WTC11 (cell line): ENCODE data around the gene ARPC1B. TPM values are rescaled to one million over a fixed set of nuclear protein-coding genes. Genes with fewer than 3 reads are reported as not detected.
"Not testable (repeated sequence)": the region's sequence is repeated elsewhere in the genome, so short reads cannot be mapped to it uniquely, and the experiment has no call there.

Source experiments
- ATAC-seq: fragments of 200-7000 bp; cut with Tn5 transposase; 2 replicates; pipeline ENCODE4 v1.10.0; 2021; ENCODE audit warnings: mild to moderate bottlenecking, moderate library complexity
- CTCF ChIA-PET: fragments of 300-600 bp; sonication (Branson Sonifier 250); formaldehyde crosslinking; loops from one replicate; lab custom pipeline; 2021; ENCODE audit warnings: antibody characterized with exemption; lab: Charles Lee
- POLR2A ChIA-PET: fragments of 350-600 bp; sonication (Branson Sonifier 250); formaldehyde crosslinking; loops from one replicate; lab custom pipeline; 2021; ENCODE audit warnings: antibody characterized with exemption; lab: Charles Lee
- DNase-seq: peaks from one replicate; pipeline ENCODE4 v3.0.0; 2021; ENCODE audit warnings: low spot score
- H3K27ac Mint-ChIP-seq: 2 replicates; pipeline ENCODE4 v1.8.0; 2021; ENCODE audit warnings: mixed read lengths
- H3K27me3 Mint-ChIP-seq: 2 replicates; pipeline ENCODE4 v1.8.0; 2021; ENCODE audit warnings: low read depth, mild to moderate bottlenecking, moderate library complexity, mixed read lengths
- H3K36me3 Mint-ChIP-seq: 2 replicates; pipeline ENCODE4 v1.8.0; 2021; ENCODE audit warnings: mixed read lengths
- H3K4me1 Mint-ChIP-seq: 2 replicates; pipeline ENCODE4 v1.8.0; 2022; ENCODE audit warnings: mixed read lengths
- H3K4me3 Mint-ChIP-seq: 2 replicates; pipeline ENCODE4 v1.8.0; 2021; ENCODE audit warnings: mild to moderate bottlenecking, moderate library complexity, mixed read lengths
- H3K9me3 Mint-ChIP-seq: 2 replicates; pipeline ENCODE4 v1.8.0; 2021; ENCODE audit warnings: mixed read lengths
- ATF2 ChIP-seq: sonication (generic); formaldehyde crosslinking; IDR thresholded peaks from 2 replicates; pipeline ENCODE4 v1.8.1; 2022; ENCODE audit warnings: low read depth, missing genetic modification reagents, borderline replicate concordance
- CBFB ChIP-seq: sonication (generic); formaldehyde crosslinking; IDR thresholded peaks from 2 replicates; pipeline ENCODE4 v1.8.1; 2022; ENCODE audit warnings: mild to moderate bottlenecking, low read depth, missing genetic modification reagents
- CDX4 ChIP-seq: fragments of 250-450 bp; sonication (Bioruptor Pico); IDR thresholded peaks from 2 replicates; pipeline ENCODE4 v1.9.0; 2021; ENCODE audit warnings: moderate library complexity, mild to moderate bottlenecking, inconsistent platforms, borderline replicate concordance
- ELF4 ChIP-seq: sonication (generic); formaldehyde crosslinking; IDR thresholded peaks from 2 replicates; pipeline ENCODE4 v1.8.1; 2022; ENCODE audit warnings: low read depth, mild to moderate bottlenecking, moderate library complexity, missing genetic modification reagents
- EMX1 ChIP-seq: fragments of 250-450 bp; sonication (Bioruptor Pico); IDR thresholded peaks from 2 replicates; pipeline ENCODE4 v1.8.0; 2021; ENCODE audit warnings: mild to moderate bottlenecking
- ETV6 ChIP-seq: sonication (generic); formaldehyde crosslinking; IDR thresholded peaks from 2 replicates; pipeline ENCODE4 v1.8.1; 2022; ENCODE audit warnings: mild to moderate bottlenecking, missing genetic modification reagents
- FOXK1 ChIP-seq: sonication (generic); formaldehyde crosslinking; IDR thresholded peaks from 2 replicates; pipeline ENCODE4 v1.8.0; 2022; ENCODE audit warnings: mild to moderate bottlenecking, moderate library complexity, missing genetic modification reagents
- HMGXB4 ChIP-seq: sonication (generic); formaldehyde crosslinking; IDR thresholded peaks from 2 replicates; pipeline ENCODE4 v1.8.1; 2023; ENCODE audit warnings: mild to moderate bottlenecking, moderate library complexity, missing genetic modification reagents
- PRRX2 ChIP-seq: fragments of 250-450 bp; sonication (Bioruptor Pico); IDR thresholded peaks from 2 replicates; pipeline ENCODE4 v1.8.0; 2021; ENCODE audit warnings: mild to moderate bottlenecking
- SMAD3 ChIP-seq: sonication (generic); formaldehyde crosslinking; IDR thresholded peaks from 2 replicates; pipeline ENCODE4 v1.8.0; 2022; ENCODE audit warnings: missing genetic modification reagents, mild to moderate bottlenecking, borderline replicate concordance
- SMAD4 ChIP-seq: sonication (generic); formaldehyde crosslinking; IDR thresholded peaks from 2 replicates; pipeline ENCODE4 v1.8.0; 2022; ENCODE audit warnings: mild to moderate bottlenecking, missing genetic modification reagents
- TCF7 ChIP-seq: sonication (generic); formaldehyde crosslinking; IDR thresholded peaks from 2 replicates; pipeline ENCODE4 v1.8.0; 2022; ENCODE audit warnings: mild to moderate bottlenecking, low read depth, missing genetic modification reagents, moderate library complexity
- TEAD4 ChIP-seq: sonication (generic); formaldehyde crosslinking; IDR thresholded peaks from 2 replicates; pipeline ENCODE4 v1.8.0; 2022; ENCODE audit warnings: mild to moderate bottlenecking, missing genetic modification reagents
- ZNF532 ChIP-seq: fragments of 250-450 bp; sonication (Bioruptor Pico); IDR thresholded peaks from 2 replicates; pipeline ENCODE4 v1.9.0; 2021; ENCODE audit warnings: mild to moderate bottlenecking, borderline replicate concordance
- ZNF671 ChIP-seq: fragments of 250-450 bp; sonication (Bioruptor Pico); IDR thresholded peaks from 2 replicates; pipeline ENCODE4 v1.8.0; 2021; ENCODE audit warnings: mild to moderate bottlenecking
- ZSCAN18 ChIP-seq: fragments of 250-450 bp; sonication (Bioruptor Pico); IDR thresholded peaks from 2 replicates; pipeline ENCODE4 v2.1.2; 2022; ENCODE audit warnings: mild to moderate bottlenecking, moderate library complexity
- total RNA-seq: library from RNA; stranded (reverse); gene quantifications from 3 replicates; pipeline ENCODE4 v1.2.3, GENCODE V29; 2021
- TF ChIP-seq, protein P1 (sequence below): sonication (generic); formaldehyde crosslinking; IDR thresholded peaks from 2 replicates; pipeline ENCODE4 v1.8.0; 2023; ENCODE audit warnings: missing genetic modification reagents

The ARPC1B gene
- total RNA-seq, 1 experiment from 2014 or later: 66.2 TPM

GRCh38 chr7:99325592-99326407 lies 48.7 kb upstream of the ARPC1B start, which contains the start of gene ARPC1A (continued):
- TF ChIP-seq EMX1 (CRISPR knock-in tag) (no peak), TEAD4 (peak; percentile 29; the same call in 1 of the 2 replicates), ETV6 (peak; percentile 85), FOXK1 (CRISPR knock-in tag) (peak; percentile 83), SMAD3 (CRISPR knock-in tag) (peak; percentile 85), HMGXB4 (CRISPR knock-in tag) (peak; percentile 69; the same call in 1 of the 2 replicates)
- TF ChIP-seq, protein P1, sequence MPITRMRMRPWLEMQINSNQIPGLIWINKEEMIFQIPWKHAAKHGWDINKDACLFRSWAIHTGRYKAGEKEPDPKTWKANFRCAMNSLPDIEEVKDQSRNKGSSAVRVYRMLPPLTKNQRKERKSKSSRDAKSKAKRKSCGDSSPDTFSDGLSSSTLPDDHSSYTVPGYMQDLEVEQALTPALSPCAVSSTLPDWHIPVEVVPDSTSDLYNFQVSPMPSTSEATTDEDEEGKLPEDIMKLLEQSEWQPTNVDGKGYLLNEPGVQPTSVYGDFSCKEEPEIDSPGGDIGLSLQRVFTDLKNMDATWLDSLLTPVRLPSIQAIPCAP (CRISPR knock-in tag): 0 out of 2 replicates have a peak, but pooled peaks have one; percentile 10

DNA sequence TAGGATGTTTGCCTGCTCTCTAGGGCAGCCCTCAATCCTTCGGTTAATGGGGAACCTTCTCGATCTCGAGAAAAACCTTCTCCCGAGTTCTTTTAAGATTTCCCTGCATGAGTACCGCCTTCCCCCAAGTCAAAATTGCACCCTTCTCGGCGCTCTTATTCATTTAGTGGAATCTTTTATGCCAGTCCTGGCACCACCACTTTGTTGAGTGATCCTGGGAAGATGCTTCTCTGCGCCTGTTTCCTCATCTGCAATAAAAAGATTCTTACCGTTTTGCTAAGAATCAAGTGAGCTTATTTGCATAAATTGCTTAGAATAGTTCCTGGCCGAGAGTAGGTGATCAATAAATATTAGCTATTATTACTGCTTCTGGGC lies 48.1 kb upstream of the ARPC1B start:
- H3K4me1 Mint-ChIP-seq: peaks cover 14% of the 10 kb centered on the region
- TF ChIP-seq TEAD4: no peak
- no peak for TF ChIP-seq ATF2 (CRISPR knock-in tag)
- TF ChIP-seq CDX4 (CRISPR knock-in tag): no peak
- no peak for TF ChIP-seq PRRX2
- TF ChIP-seq, protein P1 (CRISPR knock-in tag): no peak
- TF ChIP-seq SMAD4 (CRISPR knock-in tag): no peak
- CTCF ChIA-PET: interaction anchor here (2.6 kb wide), 1 partner anchor 290 kb away, joined by 11 read pairs; no protein-coding TSS in a partner anchor

GRCh38 chr7:99330314-99330961 lies 44.1 kb upstream of the ARPC1B start:
- H3K4me3 Mint-ChIP-seq, POLR2A ChIA-PET, ATAC-seq, H3K4me1 Mint-ChIP-seq, CTCF ChIA-PET, H3K27ac Mint-ChIP-seq, DNase-seq, H3K27me3 Mint-ChIP-seq, H3K9me3 Mint-ChIP-seq: not testable (repeated sequence)
- H3K36me3 Mint-ChIP-seq: peaks cover 13% of the 10 kb centered on the region

More for the DNA sequence above, 48.1 kb upstream of the ARPC1B start:
- POLR2A ChIA-PET: no interaction called here
- Mint-ChIP-seq H3K27me3 (no peaks in the 10 kb centered on the region), H3K36me3 (no peaks in the 10 kb centered on the region), H3K27ac (peak overlapping the region; percentile 42), H3K9me3 (no peaks in the 10 kb centered on the region), H3K4me3 (peak overlapping the region; percentile 80)
- ATAC-seq (no peak), DNase-seq (no peak)

DNA sequence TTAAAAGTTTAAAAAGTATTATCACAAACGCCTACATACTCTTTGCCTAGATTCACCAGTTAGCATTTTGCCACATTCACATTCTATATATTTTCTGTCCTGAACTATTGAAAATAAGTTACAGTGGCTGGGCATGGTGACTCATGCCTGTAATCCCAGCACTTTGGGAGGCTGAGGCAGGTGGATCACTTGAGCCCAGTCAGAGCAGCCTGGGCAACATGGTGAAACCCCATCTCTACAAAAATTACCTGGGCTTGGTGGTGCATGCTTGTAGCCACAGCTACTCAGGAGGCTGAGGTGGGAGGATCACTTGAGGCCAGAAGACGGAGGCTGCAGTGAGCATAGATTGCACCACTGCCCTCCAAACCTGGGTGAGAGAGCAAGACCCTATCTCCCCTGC lies 43.5 kb upstream of the ARPC1B start:
- H3K4me3 Mint-ChIP-seq: no peak overlapping the region
- DNase-seq (no peak), ATAC-seq (no peak)
- no peaks in the 10 kb centered on the region for H3K9me3 Mint-ChIP-seq
- H3K4me1 Mint-ChIP-seq: peaks cover 7% of the 10 kb centered on the region
- no peaks in the 10 kb centered on the region for H3K27me3 Mint-ChIP-seq
- POLR2A ChIA-PET: no interaction called here
- CTCF ChIA-PET: no interaction called here
- H3K36me3 Mint-ChIP-seq: peaks cover 14% of the 10 kb centered on the region
- no peak overlapping the region for H3K27ac Mint-ChIP-seq
- TF ChIP-seq CBFB (no peak), ZNF532 (CRISPR knock-in tag) (no peak), ELF4 (CRISPR knock-in tag) (no peak), TCF7 (CRISPR knock-in tag) (no peak), ZSCAN18 (no peak), ZNF671 (no peak)
